Skeletal muscle satellite cell (primary cell): ENCODE measurements around the gene TLR7. TPM values are rescaled to one million over a fixed set of nuclear protein-coding genes. Genes with fewer than 3 reads are reported as not detected.

Experiments used
- H3K27me3 ChIP-seq: 2 replicates; pipeline ENCODE4 v1.7.0; 2013; ENCODE audit warnings: low read length; ENCODE audit not compliant: control insufficient read depth, insufficient read depth
- H3K36me3 ChIP-seq: 2 replicates; pipeline ENCODE4 v1.7.0; 2013; ENCODE audit warnings: mild to moderate bottlenecking, control low read depth, low read length; ENCODE audit not compliant: insufficient read depth
- H3K4me1 ChIP-seq: 2 replicates; pipeline ENCODE4 v1.7.0; 2013; ENCODE audit warnings: low read length; ENCODE audit not compliant: control insufficient read depth, insufficient read depth
- H3K4me2 ChIP-seq: 2 replicates; pipeline ENCODE4 v1.7.0; 2013; ENCODE audit warnings: mild to moderate bottlenecking, low read length
- H3K4me3 ChIP-seq: 2 replicates; pipeline ENCODE4 v1.7.0; 2013; ENCODE audit warnings: low read length
- H3K9ac ChIP-seq: 2 replicates; pipeline ENCODE4 v1.7.0; 2013; ENCODE audit warnings: mild to moderate bottlenecking, low read depth, low read length, moderate library complexity
- H3K9me3 ChIP-seq: replicated peaks from 2 replicates; pipeline ENCODE4 v1.7.0; 2013; ENCODE audit warnings: mild to moderate bottlenecking, control low read depth, low read length
- total RNA-seq: library from RNA; depleted of rRNA; stranded (reverse); fragments of >200 nt; gene quantifications from 2 replicates; pipeline ENCODE4 v1.2.3, GENCODE V29; 2012; rRNA removed

Gene TLR7
- not detected in 2 replicates for total RNA-seq

DNA sequence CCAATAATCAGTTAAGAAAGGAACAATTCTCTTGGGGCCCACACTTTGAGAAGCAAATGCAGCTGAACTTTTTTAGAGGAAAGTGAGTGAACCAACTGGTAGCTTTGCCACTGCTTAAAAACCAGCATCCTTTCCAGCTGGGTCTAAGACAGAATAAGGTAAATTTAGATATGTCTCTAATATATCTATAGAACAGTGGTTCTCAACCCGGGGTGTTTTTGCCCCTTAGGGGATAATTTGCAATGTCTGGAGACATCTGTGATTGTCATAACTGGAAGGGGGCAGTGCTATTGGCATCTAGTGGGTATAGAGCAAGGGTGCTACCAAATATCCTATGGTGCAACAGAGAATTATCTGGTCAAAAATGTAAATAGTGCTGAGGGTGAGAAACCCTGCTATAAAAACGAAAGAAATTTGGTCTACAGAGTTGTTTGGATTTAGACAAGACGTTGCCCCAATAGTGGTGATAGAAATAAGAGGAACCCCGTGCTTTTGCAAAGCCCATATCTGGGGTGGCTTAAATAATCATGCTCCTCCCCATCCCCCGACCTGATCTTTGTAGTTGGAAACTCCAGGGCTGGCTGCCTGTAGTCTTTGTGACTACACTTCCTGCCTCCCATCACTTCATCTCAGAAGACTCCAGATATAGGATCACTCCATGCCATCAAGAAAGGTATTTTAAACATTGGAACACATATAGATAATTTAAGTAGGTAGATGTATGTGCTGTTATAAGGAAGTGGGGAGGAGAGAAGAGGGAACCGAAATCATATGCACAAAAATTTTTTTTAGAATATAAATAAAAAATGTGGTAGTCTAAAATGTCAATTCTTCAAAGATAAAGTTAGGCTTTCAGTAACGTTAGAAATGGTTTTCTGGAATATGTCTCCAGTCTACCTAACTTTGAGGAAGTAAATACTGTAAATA is at the start of gene TLR7:
Gene TLR7, plus strand, starts transcription at position 622 of the 927 bp plus-strand sequence. CDS start 507 bp downstream, outside the sequence.
- no peaks in the 10 kb centered on the region for H3K9me3 ChIP-seq
- no peak within 1 kb of the TSS for H3K9ac ChIP-seq
- no peaks in the 10 kb centered on the region for H3K27me3 ChIP-seq
- no peak within 1 kb of the TSS for H3K4me2 ChIP-seq
- H3K4me3 ChIP-seq, result no peak within 1 kb of the TSS
- no peaks in the 10 kb centered on the region for H3K36me3 ChIP-seq
- no peaks in the 10 kb centered on the region for H3K4me1 ChIP-seq

GRCh38 chrX:12817528-12817927 is 49.3 kb upstream of the TLR7 start:
- no peaks in the 10 kb centered on the region for H3K27me3 ChIP-seq
- no peak overlapping the region for H3K4me2 ChIP-seq
- H3K36me3 ChIP-seq, result no peaks in the 10 kb centered on the region
- H3K4me3 ChIP-seq, result no peak overlapping the region
- no peaks in the 10 kb centered on the region for H3K4me1 ChIP-seq
- no peaks in the 10 kb centered on the region for H3K9me3 ChIP-seq
- no peak overlapping the region for H3K9ac ChIP-seq

DNA sequence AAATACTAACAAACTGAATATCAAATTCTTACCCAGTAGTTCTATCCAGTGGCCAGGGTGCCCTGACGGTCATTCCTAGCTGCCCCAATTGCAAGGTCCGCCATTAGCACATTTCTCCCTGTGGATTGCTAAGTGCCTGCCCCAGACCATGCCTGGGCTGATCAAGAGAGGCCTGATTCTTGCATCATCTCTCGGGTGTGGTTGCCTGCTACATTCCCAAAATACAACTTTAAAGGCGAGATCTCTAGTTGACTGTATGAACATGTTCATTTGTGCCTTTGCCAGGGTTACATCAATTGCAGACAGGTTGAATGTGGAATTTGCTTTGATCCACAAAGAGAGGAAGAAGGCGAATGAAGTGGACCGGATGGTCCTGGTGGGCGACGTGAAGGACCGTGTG is 47.6 kb upstream of the TLR7 start:
- Histone ChIP-seq H3K36me3 (peaks cover 4% of the 10 kb centered on the region), H3K9me3 (no peaks in the 10 kb centered on the region)

DNA sequence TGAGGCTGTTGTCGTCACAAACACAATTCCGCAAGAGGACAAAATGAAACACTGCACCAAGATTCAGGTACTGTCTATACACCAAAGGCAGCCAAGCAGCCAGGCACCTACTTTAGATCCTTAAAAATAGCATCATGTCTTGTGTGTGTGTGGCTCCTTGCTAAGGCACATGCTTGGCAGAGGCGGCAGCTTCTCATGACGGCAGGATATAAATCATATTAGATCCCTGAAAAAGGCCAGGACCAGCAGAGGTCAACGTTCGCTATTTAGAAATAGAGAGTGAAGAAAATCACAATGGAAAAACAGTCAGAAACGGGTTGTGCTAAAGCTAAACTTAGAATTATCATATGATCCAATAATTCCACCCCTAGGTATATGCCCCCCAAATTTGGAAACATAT is 46.1 kb upstream of the TLR7 start:
- no peak overlapping the region for H3K4me2 ChIP-seq
- no peaks in the 10 kb centered on the region for H3K9me3 ChIP-seq
- no peaks in the 10 kb centered on the region for H3K27me3 ChIP-seq
- H3K36me3 ChIP-seq, result peaks cover 5% of the 10 kb centered on the region
- no peak overlapping the region for H3K4me3 ChIP-seq
- H3K9ac ChIP-seq, result no peak overlapping the region
- H3K4me1 ChIP-seq, result no peaks in the 10 kb centered on the region

More for the DNA sequence above, 47.6 kb upstream of the TLR7 start:
- Histone ChIP-seq H3K4me2 (no peak overlapping the region), H3K9ac (no peak overlapping the region), H3K27me3 (no peaks in the 10 kb centered on the region), H3K4me1 (no peaks in the 10 kb centered on the region), H3K4me3 (no peak overlapping the region)

DNA sequence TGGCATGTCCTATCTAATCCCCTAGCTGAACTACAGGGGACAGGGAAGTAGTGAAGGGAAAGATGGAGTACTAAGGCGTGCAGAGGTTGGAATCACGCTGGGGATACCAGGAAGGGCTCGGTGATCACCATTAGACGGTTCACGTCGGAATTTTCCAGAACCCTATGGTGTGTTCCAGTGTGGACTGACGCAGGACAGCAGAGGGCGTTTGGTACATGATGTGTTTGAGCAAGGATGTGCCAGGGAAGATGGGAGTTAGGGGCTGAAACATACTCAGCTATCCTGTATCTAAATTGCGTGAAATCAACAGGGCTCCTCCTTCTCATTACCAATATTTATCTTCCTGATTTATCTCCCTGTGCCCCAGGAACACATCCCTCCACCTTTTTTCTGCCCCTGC is 41.9 kb upstream of the TLR7 start:
- H3K9ac ChIP-seq, result no peak overlapping the region
- H3K27me3 ChIP-seq, result no peaks in the 10 kb centered on the region

GRCh38 chrX:12825801-12826200 is 41.1 kb upstream of the TLR7 start:
- Histone ChIP-seq H3K4me1 (no peaks in the 10 kb centered on the region), H3K27me3 (no peaks in the 10 kb centered on the region)

More for the DNA sequence above, 41.9 kb upstream of the TLR7 start:
- Histone ChIP-seq H3K4me3 (no peak overlapping the region), H3K4me1 (no peaks in the 10 kb centered on the region), H3K4me2 (no peak overlapping the region), H3K36me3 (peaks cover 5% of the 10 kb centered on the region), H3K9me3 (no peaks in the 10 kb centered on the region)

DNA sequence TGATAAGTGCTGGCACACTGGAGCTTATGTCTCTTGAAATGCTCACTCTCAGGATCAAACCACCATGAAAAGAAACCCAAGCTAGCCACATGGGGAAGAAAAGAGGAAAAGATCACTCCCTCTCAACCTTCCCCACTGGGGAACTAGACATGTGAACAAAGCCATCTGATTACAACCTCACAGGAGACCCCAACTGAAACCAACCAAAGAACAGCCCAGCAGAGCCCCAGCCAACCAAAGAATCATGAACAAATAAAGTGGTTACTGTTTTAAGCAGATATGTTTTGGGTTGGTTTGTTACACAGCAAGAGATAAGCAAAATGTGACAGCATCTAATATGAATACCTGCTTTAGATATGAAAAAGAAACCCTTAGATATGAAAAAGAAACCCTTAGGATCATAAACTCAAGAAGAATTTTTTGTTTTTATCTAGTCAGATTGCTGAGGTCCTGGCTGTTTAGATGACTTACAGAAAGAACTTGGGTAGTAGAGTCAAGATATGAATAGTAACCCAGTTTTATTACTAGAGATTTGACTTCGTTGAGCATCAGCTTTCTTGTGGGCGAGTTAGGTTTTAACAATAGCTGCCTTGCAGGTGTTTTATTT is 23.7 kb upstream of the TLR7 start:
- peaks cover 4% of the 10 kb centered on the region for H3K27me3 ChIP-seq
- no peak overlapping the region for H3K9ac ChIP-seq
- no peaks in the 10 kb centered on the region for H3K9me3 ChIP-seq
- H3K4me2 ChIP-seq, result no peak overlapping the region
- H3K4me3 ChIP-seq, result no peak overlapping the region
- H3K36me3 ChIP-seq, result no peaks in the 10 kb centered on the region
- peaks cover 4% of the 10 kb centered on the region for H3K4me1 ChIP-seq

More at GRCh38 chrX:12825801-12826200, 41.1 kb upstream of the TLR7 start:
- Histone ChIP-seq H3K9ac (no peak overlapping the region), H3K4me3 (no peak overlapping the region), H3K9me3 (no peaks in the 10 kb centered on the region), H3K36me3 (peaks cover 5% of the 10 kb centered on the region), H3K4me2 (no peak overlapping the region)

- Histone ChIP-seq H3K4me1 (peaks cover 6% of the 10 kb centered on the region), H3K4me3 (no peak overlapping the region), H3K9ac (no peak overlapping the region), H3K36me3 (no peaks in the 10 kb centered on the region), H3K4me2 (no peak overlapping the region), H3K27me3 (peaks cover 4% of the 10 kb centered on the region), H3K9me3 (no peaks in the 10 kb centered on the region)
Measured at GRCh38 chrX:12843668-12844279, 23.1 kb upstream of the TLR7 start.

GRCh38 chrX:12844319-12844718 is 22.6 kb upstream of the TLR7 start:
- no peaks in the 10 kb centered on the region for H3K36me3 ChIP-seq
- H3K9me3 ChIP-seq, result no peaks in the 10 kb centered on the region
- H3K4me2 ChIP-seq, result no peak overlapping the region
- no peak overlapping the region for H3K9ac ChIP-seq
- peaks cover 6% of the 10 kb centered on the region for H3K4me1 ChIP-seq
- H3K4me3 ChIP-seq, result no peak overlapping the region
- H3K27me3 ChIP-seq, result peaks cover 4% of the 10 kb centered on the region

DNA sequence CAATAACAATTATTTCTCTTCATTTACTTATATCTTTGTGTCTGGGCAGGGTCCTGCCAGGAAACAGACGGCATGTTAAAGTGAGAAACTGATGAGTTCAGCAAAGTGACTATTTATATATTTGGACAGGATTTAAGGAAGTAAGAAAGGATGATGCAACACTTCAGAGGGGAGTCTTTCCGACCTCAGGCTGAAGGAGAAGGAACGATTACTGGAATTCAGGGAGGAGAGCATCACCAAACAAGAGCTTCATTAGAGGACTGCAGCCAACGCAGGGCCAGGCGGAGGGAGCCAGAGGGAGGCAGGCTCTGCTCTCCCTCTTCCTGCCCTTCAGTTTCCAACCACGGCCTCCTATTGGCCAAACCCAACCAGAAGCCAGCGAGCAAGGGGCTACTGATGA is 1.5 kb upstream of the TLR7 start:
- H3K27me3 ChIP-seq, result no peaks in the 10 kb centered on the region
- no peak overlapping the region for H3K4me3 ChIP-seq
- no peaks in the 10 kb centered on the region for H3K4me1 ChIP-seq

DNA sequence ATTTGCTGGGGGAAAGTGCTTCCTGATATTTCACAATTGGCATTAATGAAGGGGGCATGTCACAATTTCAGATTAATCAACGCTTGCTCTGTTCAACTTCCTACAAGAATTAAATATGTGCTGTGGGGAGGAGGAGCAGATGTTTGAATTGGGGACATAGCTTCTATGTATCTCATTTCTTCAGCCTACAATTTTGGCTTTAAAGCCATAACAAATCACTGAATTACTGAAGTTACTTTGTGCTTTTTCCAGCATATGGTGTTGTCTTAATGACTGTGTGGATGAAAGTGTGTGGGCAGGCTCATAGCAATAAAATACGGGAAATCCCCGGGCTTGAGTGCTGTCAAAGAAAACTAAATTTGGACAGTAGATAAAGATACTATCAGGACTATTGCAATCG is 813 bp downstream of the TLR7 start:
- Histone ChIP-seq H3K27me3 (no peaks in the 10 kb centered on the region), H3K9me3 (no peaks in the 10 kb centered on the region), H3K36me3 (no peaks in the 10 kb centered on the region), H3K4me3 (no peak overlapping the region), H3K4me1 (no peaks in the 10 kb centered on the region), H3K4me2 (no peak overlapping the region), H3K9ac (no peak overlapping the region)

More for the DNA sequence above, 1.5 kb upstream of the TLR7 start:
- H3K9me3 ChIP-seq, result no peaks in the 10 kb centered on the region
- no peaks in the 10 kb centered on the region for H3K36me3 ChIP-seq
- no peak overlapping the region for H3K9ac ChIP-seq
- H3K4me2 ChIP-seq, result no peak overlapping the region
